Tibial nerve (tissue), 4 donors: ENCODE data around the gene NCAM1. TPM values are rescaled to one million over a fixed set of nuclear protein-coding genes. Genes with fewer than 3 reads are reported as not detected.

Experiments used
- DNase-seq, 2 donors: peaks; one replicate each; pipeline ENCODE4 v3.0.0-alpha.2; 2019; ENCODE audit warnings: low spot score in 2 of 2
- H3K27ac ChIP-seq, 4 donors: fragments of 200-600 bp; sonication (generic) in 3 of 4; one replicate each; pipeline ENCODE4 v1.5.1; 2017 to 2019; ENCODE audit warnings: mild to moderate bottlenecking in 1 of 4
- H3K27me3 ChIP-seq, 2 donors: fragments of 200-600 bp; sonication (generic) in 1 of 2; one replicate each; pipeline versions ENCODE4 v1.5.1 to v1.6.0; 2017 to 2019
- H3K36me3 ChIP-seq, 3 donors: fragments of 200-600 bp; sonication (generic); one replicate each; pipeline ENCODE4 v1.5.1; 2018 to 2019
- H3K4me1 ChIP-seq, 4 donors: fragments of 200-600 bp; sonication (generic) in 3 of 4; one replicate each; pipeline ENCODE4 v1.5.1; 2017 to 2019
- H3K4me3 ChIP-seq, 4 donors: fragments of 200-600 bp; sonication (generic) in 3 of 4; one replicate each; pipeline ENCODE4 v1.5.1; 2017 to 2019; ENCODE audit warnings: mild to moderate bottlenecking in 1 of 4, moderate library complexity in 1 of 4
- H3K9me3 ChIP-seq, 4 donors: fragments of 200-600 bp; sonication (generic) in 3 of 4; one replicate each; pipeline ENCODE4 v1.5.1; 2017 to 2019
- EP300 ChIP-seq, 2 donors: sonication (generic); formaldehyde crosslinking; IDR thresholded peaks; one replicate each; pipeline ENCODE4 v1.6.1; 2017; ENCODE audit warnings: antibody characterized with exemption in 2 of 2, mild to moderate bottlenecking in 1 of 2
- POLR2A ChIP-seq, 2 donors: fragments of 450-650 bp; IDR thresholded peaks; one replicate each; pipeline ENCODE4 v1.6.1; 2017; ENCODE audit warnings: antibody characterized with exemption in 2 of 2, mild to moderate bottlenecking in 2 of 2, moderate library complexity in 2 of 2
- WGBS, 2 donors: methylation state at CpG; one replicate each; pipeline ENCODE4 v1.1.5; 2018; 5-methylcytosine and 5-hydroxymethylcytosine counted together
- small RNA-seq: library from RNA; depleted of rRNA; stranded (forward); fragments of <200 nt; gene quantifications from one replicate; pipeline ENCODE3, GENCODE V24; 2016
- total RNA-seq, 4 donors: library from RNA; depleted of rRNA; stranded (reverse); fragments of >200 nt; gene quantifications; one replicate each; pipeline ENCODE4 v1.1.0, GENCODE V29; 2016
- TF ChIP-seq, protein P1 (sequence below), 5 experiments: fragments of 200-600 bp in 3 of 5; fragments of 450-650 bp in 2 of 5; sonication (generic) in 3 of 5; IDR thresholded peaks; one replicate each; pipeline ENCODE4 v1.5.1; 2016 to 2019; ENCODE audit warnings: antibody characterized with exemption in 5 of 5, mild to moderate bottlenecking in 3 of 5, moderate library complexity in 2 of 5

The NCAM1 gene
- total RNA-seq, 4 donors from 2014 or later, result 57.3 to 121 (median 76.1) TPM

GRCh38 chr11:113319085-113319484 lies 357.9 kb downstream of the NCAM1 start:
- DNase-seq, result no peak
- no peaks in the 10 kb centered on the region for H3K27me3 ChIP-seq
- no peak overlapping the region for H3K27ac ChIP-seq
- peaks cover 0 to 7% (median 0%) of the 10 kb centered on the region in 4 donors for H3K9me3 ChIP-seq
- 94 to 95% methylated on average over 4 of the region's 4 CpGs for WGBS, 2 donors
- TF ChIP-seq, protein P1, sequence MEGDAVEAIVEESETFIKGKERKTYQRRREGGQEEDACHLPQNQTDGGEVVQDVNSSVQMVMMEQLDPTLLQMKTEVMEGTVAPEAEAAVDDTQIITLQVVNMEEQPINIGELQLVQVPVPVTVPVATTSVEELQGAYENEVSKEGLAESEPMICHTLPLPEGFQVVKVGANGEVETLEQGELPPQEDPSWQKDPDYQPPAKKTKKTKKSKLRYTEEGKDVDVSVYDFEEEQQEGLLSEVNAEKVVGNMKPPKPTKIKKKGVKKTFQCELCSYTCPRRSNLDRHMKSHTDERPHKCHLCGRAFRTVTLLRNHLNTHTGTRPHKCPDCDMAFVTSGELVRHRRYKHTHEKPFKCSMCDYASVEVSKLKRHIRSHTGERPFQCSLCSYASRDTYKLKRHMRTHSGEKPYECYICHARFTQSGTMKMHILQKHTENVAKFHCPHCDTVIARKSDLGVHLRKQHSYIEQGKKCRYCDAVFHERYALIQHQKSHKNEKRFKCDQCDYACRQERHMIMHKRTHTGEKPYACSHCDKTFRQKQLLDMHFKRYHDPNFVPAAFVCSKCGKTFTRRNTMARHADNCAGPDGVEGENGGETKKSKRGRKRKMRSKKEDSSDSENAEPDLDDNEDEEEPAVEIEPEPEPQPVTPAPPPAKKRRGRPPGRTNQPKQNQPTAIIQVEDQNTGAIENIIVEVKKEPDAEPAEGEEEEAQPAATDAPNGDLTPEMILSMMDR (IDR thresholded peaks at IDR 0.05), result no peak
- TF ChIP-seq EP300 (IDR thresholded peaks at IDR 0.05) (no peak), POLR2A (IDR thresholded peaks at IDR 0.05) (no peak)
- H3K36me3 ChIP-seq, result peaks cover 0 to 53% (median 5%) of the 10 kb centered on the region in 3 donors
- no peak overlapping the region for H3K4me3 ChIP-seq
- peaks cover 0 to 19% (median 5%) of the 10 kb centered on the region in 4 donors for H3K4me1 ChIP-seq

DNA sequence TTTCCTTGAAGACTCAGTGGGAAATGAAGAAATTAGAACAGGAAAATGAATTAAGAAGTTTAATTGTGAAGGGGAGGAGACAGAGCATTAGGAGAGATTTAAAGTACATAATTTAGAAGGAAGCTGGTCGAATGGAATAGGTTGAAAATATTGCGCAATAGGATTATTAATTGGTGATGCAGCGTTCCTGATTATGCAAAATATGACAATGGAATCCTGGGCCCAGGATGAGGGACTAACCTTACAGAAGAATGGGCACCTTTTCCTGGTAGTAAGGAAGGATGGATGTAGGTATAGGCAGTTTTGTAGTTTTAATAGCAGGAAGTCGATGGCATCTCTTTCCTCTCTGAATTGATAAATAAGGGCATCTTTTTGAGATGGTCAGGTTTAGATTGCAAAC lies 360.9 kb downstream of the NCAM1 start:
- Histone ChIP-seq H3K36me3 (peaks cover 0 to 76% (median 12%) of the 10 kb centered on the region in 3 donors), H3K27ac (no peak overlapping the region), H3K27me3 (no peaks in the 10 kb centered on the region), H3K4me3 (no peak overlapping the region), H3K4me1 (peaks cover 0 to 2% (median 0%) of the 10 kb centered on the region in 4 donors), H3K9me3 (peaks cover 0 to 7% (median 0%) of the 10 kb centered on the region in 4 donors)
- TF ChIP-seq EP300 (IDR thresholded peaks at IDR 0.05), result no peak
- TF ChIP-seq POLR2A (IDR thresholded peaks at IDR 0.05), result no peak
- TF ChIP-seq, protein P1 (IDR thresholded peaks at IDR 0.05), result no peak
- no peak for DNase-seq
- 71 to 78% methylated on average over 4 of the region's 4 CpGs for WGBS, 2 donors

DNA sequence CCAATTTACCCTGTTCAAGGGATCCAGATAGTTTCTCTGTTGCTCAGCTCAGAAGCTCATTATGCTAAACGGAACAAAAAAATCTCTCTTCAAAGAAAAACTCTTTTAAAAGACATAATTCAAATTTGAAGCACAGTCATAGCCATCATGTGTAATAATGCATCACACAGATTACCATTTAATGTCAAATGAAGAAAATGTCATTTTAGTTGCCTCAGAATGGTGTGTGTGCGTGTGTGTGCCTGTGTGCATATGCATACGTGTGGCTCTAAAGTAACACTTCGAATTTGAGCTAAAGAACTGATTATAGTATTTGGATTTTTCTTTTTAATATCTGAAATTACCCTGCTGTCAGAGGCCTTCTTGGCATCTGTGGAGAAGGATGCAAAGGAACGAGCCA lies 363.0 kb downstream of the NCAM1 start:
- no peak for DNase-seq
- Histone ChIP-seq H3K4me1 (peaks cover 0 to 2% (median 0%) of the 10 kb centered on the region in 4 donors), H3K4me3 (no peak overlapping the region), H3K27me3 (no peaks in the 10 kb centered on the region), H3K36me3 (peaks cover 0 to 76% (median 12%) of the 10 kb centered on the region in 3 donors), H3K9me3 (peaks cover 0 to 7% (median 0%) of the 10 kb centered on the region in 4 donors), H3K27ac (no peak overlapping the region)
- WGBS, 2 donors, result 91% methylated on average over 5 of the region's 5 CpGs
- TF ChIP-seq, protein P1 (IDR thresholded peaks at IDR 0.05), result no peak
- TF ChIP-seq POLR2A (IDR thresholded peaks at IDR 0.05) (no peak), EP300 (IDR thresholded peaks at IDR 0.05) (no peak)

Small RNAs within 50 kb of the gene (small RNA-seq; reads per million reads assigned to genes)
- gene RNU7-187P, result not detected
